Stimulated activated CD4-positive, alpha-beta T cell treated with anti-CD3 and anti-CD28 coated beads, Interleukin-4, amount 100 ng/mL, for 24 hours (primary cell): ENCODE measurements around the gene MZF1.
A peak's percentile ranks its signal among the peaks of the same experiment; 100 is the strongest.
"Not testable (repeated sequence)": the region's sequence is repeated elsewhere in the genome, so short reads cannot be mapped to it uniquely, and the experiment has no call there.

Experiments
- DNase-seq: peaks from one replicate; pipeline ENCODE4 v3.0.0-alpha.2; 2020

The MZF1 gene

GRCh38 chr19:58572818-58573657 is at the start of gene MZF1:
Gene MZF1, minus strand, starts transcription at chr19:58573335. Its CDS starts 1,946 bp downstream, at chr19:58571389.
- DNase-seq: peak; percentile 100

GRCh38 chr19:58607213-58607612 is 34.1 kb upstream of the MZF1 start:
- not testable (repeated sequence) for DNase-seq

- DNase-seq: not testable (repeated sequence)
Measured at GRCh38 chr19:58606251-58606896, 33.2 kb upstream of the MZF1 start.

- peak; percentile 3 for DNase-seq
Measured at GRCh38 chr19:58586133-58586765, 13.1 kb upstream of the MZF1 start.

GRCh38 chr19:58585442-58586132 is 12.5 kb upstream of the MZF1 start:
- DNase-seq: no peak

GRCh38 chr19:58584498-58585441 is 11.6 kb upstream of the MZF1 start:
- DNase-seq: no peak

GRCh38 chr19:58582985-58583384 is 9.8 kb upstream of the MZF1 start:
- DNase-seq: no peak

GRCh38 chr19:58581227-58582141 is 8.3 kb upstream of the MZF1 start:
- DNase-seq: peak; percentile 92

- no peak for DNase-seq
Measured at GRCh38 chr19:58579473-58580142, 6.5 kb upstream of the MZF1 start.

GRCh38 chr19:58578012-58578925 is 5.1 kb upstream of the MZF1 start:
- peak; percentile 52 for DNase-seq

- peak; percentile 2 for DNase-seq
Measured at GRCh38 chr19:58577581-58577980, 4.4 kb upstream of the MZF1 start.

- peak; percentile 82 for DNase-seq
Measured at GRCh38 chr19:58575183-58576041, 2.3 kb upstream of the MZF1 start.

- no peak for DNase-seq
Measured at GRCh38 chr19:58573658-58574164, 576 bp upstream of the MZF1 start.

- no peak for DNase-seq
Measured at GRCh38 chr19:58572026-58572817, 913 bp downstream of the MZF1 start.

GRCh38 chr19:58571575-58571947 is 1.6 kb downstream of the MZF1 start:
- no peak for DNase-seq

- DNase-seq: no peak
Measured at GRCh38 chr19:58570770-58571574, 2.2 kb downstream of the MZF1 start.
